Transverse colon (tissue), 4 donors: ENCODE results near the gene DDX42.

Experiments
- CTCF ChIP-seq, 5 experiments: fragments of 200-600 bp in 3 of 5; fragments of 450-650 bp in 2 of 5; sonication (generic) in 3 of 5; IDR thresholded peaks; 1 replicate in 2 of 5; 2 replicates in 3 of 5; pipeline ENCODE4 v1.5.1; 2016 to 2017; ENCODE audit warnings: antibody characterized with exemption in 5 of 5, inconsistent platforms in 3 of 5, mild to moderate bottlenecking in 2 of 5, moderate library complexity in 1 of 5
- EP300 ChIP-seq: sonication (generic); formaldehyde crosslinking; IDR thresholded peaks from one replicate; pipeline ENCODE4 v1.6.1; 2017; ENCODE audit warnings: antibody characterized with exemption, low read depth
- POLR2A ChIP-seq: fragments of 450-650 bp; IDR thresholded peaks from one replicate; pipeline ENCODE4 v1.6.1; 2016; ENCODE audit warnings: antibody characterized with exemption, mild to moderate bottlenecking, moderate library complexity
- POLR2AphosphoS5 ChIP-seq, 3 donors: sonication (generic); formaldehyde crosslinking; IDR thresholded peaks; one replicate each; pipeline ENCODE4 v1.6.1; 2016; ENCODE audit warnings: antibody characterized with exemption in 3 of 3

- TF ChIP-seq POLR2A (no peak), EP300 (no peak), CTCF (IDR thresholded peaks at IDR 0.05) (no peak), POLR2AphosphoS5 (IDR thresholded peaks at IDR 0.05) (no peak)
These were observed 11.6 kb downstream of the DDX42 start for GRCh38 chr17:63785556-63785955.
